ENCODE data around the gene TLX2. TPM values are rescaled to one million over a fixed set of nuclear protein-coding genes. Genes with fewer than 3 reads are reported as not detected.

The TLX2 gene
- total RNA-seq, 1 donor from 2014 or later, result not detected

GRCh38 chr2:74534411-74534810 is 20.2 kb downstream of the TLX2 start:
- no peaks in the 10 kb centered on the region for H3K27me3 ChIP-seq (ENCODE audit: control insufficient read depth, insufficient read depth, low read length)
- DNase-seq (ENCODE audit: low read depth) (no peak), FAIRE-seq (no peak)
- H3K4me3 ChIP-seq (ENCODE audit: low read depth, low read length), result no peak overlapping the region
- TF ChIP-seq CTCF (IDR thresholded peaks at IDR 0.05; ENCODE audit: insufficient read depth, low read length, severe bottlenecking), result no peak
- peaks cover 7% of the 10 kb centered on the region for H3K36me3 ChIP-seq (ENCODE audit: control insufficient read depth, insufficient read depth, low read length)

GRCh38 chr2:74535440-74535965 is 21.3 kb downstream of the TLX2 start:
- FAIRE-seq, result no peak
- TF ChIP-seq CTCF (IDR thresholded peaks at IDR 0.05; ENCODE audit: insufficient read depth, low read length, severe bottlenecking), result no peak
- no peaks in the 10 kb centered on the region for H3K27me3 ChIP-seq (ENCODE audit: control insufficient read depth, insufficient read depth, low read length)

GRCh38 chr2:74536166-74536950 is 22.1 kb downstream of the TLX2 start:
- Histone ChIP-seq H3K36me3 (ENCODE audit: control insufficient read depth, insufficient read depth, low read length) (peaks cover 7% of the 10 kb centered on the region), H3K27me3 (ENCODE audit: control insufficient read depth, insufficient read depth, low read length) (no peaks in the 10 kb centered on the region), H3K4me3 (ENCODE audit: low read depth, low read length) (no peak overlapping the region)
- TF ChIP-seq CTCF (IDR thresholded peaks at IDR 0.05; ENCODE audit: insufficient read depth, low read length, severe bottlenecking), result no peak
- DNase-seq (ENCODE audit: low read depth) (no peak), FAIRE-seq (no peak)

More at GRCh38 chr2:74535440-74535965, 21.3 kb downstream of the TLX2 start:
- Histone ChIP-seq H3K36me3 (ENCODE audit: control insufficient read depth, insufficient read depth, low read length) (peaks cover 7% of the 10 kb centered on the region), H3K4me3 (ENCODE audit: low read depth, low read length) (no peak overlapping the region)
- DNase-seq (ENCODE audit: low read depth), result no peak

GRCh38 chr2:74537140-74537539 is 22.9 kb downstream of the TLX2 start:
- no peak overlapping the region for H3K4me3 ChIP-seq (ENCODE audit: low read depth, low read length)
- TF ChIP-seq CTCF (IDR thresholded peaks at IDR 0.05; ENCODE audit: insufficient read depth, low read length, severe bottlenecking), result no peak
- no peak for FAIRE-seq
- DNase-seq (ENCODE audit: low read depth), result peak; percentile 77
- H3K27me3 ChIP-seq (ENCODE audit: control insufficient read depth, insufficient read depth, low read length), result no peaks in the 10 kb centered on the region
- H3K36me3 ChIP-seq (ENCODE audit: control insufficient read depth, insufficient read depth, low read length), result peaks cover 7% of the 10 kb centered on the region

- H3K27me3 ChIP-seq (ENCODE audit: control insufficient read depth, insufficient read depth, low read length), result no peaks in the 10 kb centered on the region
- FAIRE-seq (peak; percentile 36), DNase-seq (ENCODE audit: low read depth) (no peak)
- H3K4me3 ChIP-seq (ENCODE audit: low read depth, low read length), result no peak overlapping the region
- no peaks in the 10 kb centered on the region for H3K36me3 ChIP-seq (ENCODE audit: control insufficient read depth, insufficient read depth, low read length)
- TF ChIP-seq CTCF (IDR thresholded peaks at IDR 0.05; ENCODE audit: insufficient read depth, low read length, severe bottlenecking), result no peak
These were observed 24.7 kb downstream of the TLX2 start for GRCh38 chr2:74538881-74539339.
